Activated CD4-positive, alpha-beta T cell treated with anti-CD3 and anti-CD28 coated beads, Interleukin-2, Interleukin-4, amounts not matched to agents 100 ng/mL and 50 ng/mL, durations not matched to agents 16 hours and 8 hours (primary cell): ENCODE measurements around the gene SOCS7.

ENCODE experiments used
- DNase-seq: peaks from one replicate; pipeline ENCODE4 v3.0.0-alpha.2; 2020; ENCODE audit warnings: low spot score

The SOCS7 gene

DNA sequence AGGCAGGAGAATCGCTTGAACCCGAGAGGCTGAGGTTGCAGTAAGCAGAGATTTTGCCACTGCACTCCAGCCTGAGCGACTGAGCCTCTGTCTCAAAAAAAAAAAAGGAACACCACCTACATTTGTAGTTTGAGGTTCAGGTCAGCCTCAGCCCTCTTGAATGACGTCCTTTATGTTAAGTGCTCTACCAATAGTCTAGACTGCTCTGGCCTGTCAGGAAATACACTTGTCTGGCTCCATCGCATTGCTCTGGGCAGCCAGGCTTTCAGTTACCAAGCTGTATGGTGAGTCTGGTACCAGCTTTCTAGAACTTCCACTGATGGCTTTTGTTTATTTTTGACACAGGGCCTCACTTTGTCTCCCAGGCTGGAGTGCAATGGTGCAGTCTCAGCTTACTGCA is 11.4 kb downstream of the SOCS7 start:
- no peak for DNase-seq

DNA sequence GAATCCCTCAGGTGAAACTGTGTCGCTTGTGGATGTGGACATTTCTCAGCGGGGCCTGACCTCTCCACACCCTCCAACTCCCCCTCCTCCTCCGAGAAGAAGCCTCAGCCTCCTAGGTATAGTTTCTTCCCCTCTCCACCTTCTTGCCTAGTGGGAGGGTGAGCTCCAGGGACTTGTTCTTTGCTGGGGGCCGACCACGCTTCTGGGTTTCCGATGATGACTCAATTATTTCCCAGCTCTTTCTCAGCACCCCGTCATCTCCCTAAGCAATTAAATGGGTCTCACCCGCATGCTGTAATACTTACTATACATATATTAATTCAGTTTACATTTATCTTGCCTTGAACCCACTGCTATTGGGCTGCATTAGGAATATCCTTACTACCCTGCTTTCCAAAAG is 13.1 kb downstream of the SOCS7 start:
- DNase-seq = no peak

DNA sequence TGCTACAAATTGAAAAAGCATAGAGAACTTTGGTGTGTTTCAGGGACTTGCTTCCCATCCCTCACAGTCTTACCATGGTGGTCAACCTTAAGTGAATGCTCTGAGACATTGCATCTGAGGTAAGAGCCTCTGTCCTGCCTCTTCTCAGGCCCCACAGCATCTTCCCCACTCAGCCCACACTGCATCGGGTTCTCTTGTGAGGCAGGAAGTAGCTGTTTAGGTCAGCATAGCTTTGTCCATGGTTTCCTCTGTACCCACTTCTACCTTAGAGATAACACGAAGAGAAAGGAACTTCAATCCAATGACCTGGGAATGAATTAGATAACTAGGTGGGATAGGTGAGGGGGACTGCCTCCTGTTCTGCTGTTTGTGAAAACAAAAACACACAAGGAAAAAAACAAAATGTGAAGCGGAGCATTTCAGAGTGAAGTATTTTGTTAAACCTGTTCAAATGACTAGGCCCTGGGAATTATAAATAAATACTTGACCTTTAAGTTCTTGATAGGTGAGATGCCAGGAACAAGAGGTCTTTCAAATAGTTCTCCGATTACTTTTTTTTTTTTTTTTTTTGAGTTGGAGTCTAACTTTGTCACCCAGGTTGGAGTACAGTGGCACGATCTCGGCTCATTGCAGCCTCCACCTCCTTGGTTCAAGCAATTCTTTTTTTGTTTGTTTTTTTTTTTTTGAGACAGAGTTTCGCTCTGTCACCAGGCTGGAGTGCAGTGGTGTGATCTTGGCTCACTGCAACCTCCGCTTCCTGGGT is 17.7 kb downstream of the SOCS7 start:
- DNase-seq = no peak

DNA sequence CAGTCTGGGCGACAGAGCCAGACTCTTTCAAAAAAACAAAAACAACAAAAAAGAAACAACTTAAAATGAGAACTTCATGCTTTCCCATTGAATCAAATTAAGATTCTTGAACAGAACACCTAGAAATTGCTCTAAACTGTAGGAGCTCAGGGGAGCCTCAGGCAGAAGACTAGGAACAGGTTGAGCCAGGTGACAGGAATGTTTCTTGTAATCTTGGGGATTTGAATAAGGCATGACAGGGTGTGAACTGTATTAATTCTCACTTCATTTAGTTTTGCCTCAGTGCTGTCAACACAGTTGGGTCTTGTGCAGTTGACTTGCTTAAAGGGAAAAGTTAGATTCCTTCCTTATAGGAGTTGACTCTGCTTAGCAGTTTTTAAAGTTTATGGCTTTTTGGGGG is 27.8 kb downstream of the SOCS7 start:
- no peak for DNase-seq

DNA sequence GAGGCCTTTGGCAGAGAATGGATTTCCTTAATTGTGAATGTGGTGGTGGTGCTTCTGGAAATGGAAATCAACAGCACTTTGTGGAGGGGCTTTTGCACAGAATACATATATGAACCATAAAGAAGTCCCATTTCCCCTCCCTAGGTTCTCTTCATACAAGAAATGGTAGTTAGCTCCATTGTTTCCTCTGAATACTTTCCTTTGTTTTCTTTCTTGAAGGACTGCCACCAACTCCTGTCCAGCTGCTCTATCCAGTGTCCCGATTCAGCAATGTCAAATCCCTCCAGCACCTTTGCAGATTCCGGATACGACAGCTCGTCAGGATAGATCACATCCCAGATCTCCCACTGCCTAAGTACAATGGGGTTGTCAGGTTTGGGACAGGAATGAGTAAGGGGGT is 43.4 kb downstream of the SOCS7 start:
- DNase-seq = no peak

DNA sequence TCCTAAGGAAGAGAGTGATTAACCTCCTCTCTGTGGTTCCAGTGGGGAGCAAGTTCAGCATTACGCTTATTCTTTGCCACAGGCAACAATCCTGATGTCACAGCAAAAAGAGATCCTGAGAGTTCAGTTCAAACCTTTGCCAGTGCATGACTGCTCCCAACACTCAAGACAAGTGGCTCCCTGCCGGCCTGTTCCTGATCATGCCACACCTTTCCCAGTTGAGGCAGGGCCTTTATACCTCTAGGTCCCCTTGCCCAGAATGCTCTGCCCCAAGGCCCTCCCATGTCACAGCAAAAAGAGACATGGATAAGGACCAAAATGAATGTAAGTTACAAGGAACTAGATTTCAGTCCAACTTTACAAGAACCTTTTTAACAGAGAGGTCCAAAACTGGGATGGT is 45.6 kb downstream of the SOCS7 start:
- DNase-seq = no peak

DNA sequence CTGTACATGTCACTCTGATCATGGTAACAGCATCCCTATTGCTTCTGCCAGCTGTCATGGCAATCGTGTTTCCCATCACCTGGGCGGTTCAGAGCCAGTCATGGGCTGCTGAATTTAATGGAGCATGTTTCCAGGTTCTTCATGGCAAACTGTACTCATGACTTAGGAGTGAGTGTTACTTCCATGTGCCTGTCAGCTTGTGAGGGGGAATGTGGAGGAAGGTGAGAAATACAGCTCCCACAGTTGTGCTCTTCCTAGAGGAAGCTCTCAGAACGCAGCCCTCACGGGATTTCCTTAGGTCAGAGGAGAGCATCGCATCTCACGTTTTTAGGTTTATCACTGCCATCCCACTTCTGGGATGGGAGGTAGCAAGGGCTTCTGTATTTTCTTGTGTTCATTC is 48.6 kb downstream of the SOCS7 start:
- no peak for DNase-seq

DNA sequence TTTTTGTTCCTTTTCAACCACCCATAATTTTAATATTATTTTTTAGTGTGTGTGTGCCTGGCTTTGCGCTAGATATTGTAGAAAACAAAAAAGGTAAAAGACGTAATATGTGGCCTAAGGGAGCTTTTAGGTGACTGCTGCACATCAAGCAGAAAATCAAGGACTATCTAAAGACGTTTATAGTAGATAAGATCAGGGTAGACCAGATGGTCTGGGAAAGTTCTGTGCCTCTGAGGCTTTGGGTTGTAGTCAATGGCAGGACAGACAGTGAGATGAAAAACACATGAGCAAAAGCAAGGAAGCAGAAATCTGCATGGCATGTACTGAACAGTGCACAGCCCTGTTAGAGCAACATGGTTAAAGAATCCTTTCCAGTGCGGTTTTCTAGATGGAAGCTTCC is 49.8 kb downstream of the SOCS7 start:
- DNase-seq = no peak

DNA sequence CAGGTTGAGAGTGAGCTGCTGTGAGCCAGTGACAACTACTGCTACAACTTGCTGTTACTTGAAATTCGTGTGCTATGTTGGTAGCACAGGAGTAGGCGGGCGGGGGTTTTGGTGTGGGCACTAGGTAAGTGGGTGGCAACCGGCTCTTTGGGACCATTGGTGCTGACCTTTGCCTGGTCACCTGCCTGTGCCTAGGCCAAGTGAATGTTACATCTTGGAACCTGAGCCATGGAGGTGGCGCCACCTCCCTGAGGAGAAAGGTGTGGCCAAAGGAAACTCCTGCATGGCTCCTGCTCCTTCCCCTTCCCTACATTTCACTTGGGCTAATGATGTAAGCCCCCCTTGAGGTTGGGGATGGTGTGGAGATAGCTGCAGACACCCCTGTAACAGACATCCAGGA is 51.3 kb downstream of the SOCS7 start:
- no peak for DNase-seq

DNA sequence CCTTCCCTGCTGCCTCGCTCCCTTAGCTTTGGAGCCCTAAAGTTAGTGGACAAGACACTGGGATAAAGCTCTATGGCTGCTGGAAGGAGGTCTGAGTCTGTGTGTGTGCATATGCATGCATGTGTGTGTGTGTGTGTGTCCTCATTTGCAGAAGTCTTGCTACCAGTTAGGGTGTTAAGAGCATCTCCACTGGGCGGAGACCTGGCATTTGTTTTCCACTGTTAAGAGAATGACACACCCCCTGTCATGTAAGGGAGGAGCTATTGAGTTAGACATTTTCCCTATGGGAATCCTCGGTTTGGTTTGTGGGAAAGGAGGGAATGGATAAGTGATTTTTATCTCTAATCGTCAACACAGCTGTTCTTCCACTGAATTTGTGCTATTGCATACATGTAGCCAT is 51.8 kb downstream of the SOCS7 start:
- DNase-seq = no peak

DNA sequence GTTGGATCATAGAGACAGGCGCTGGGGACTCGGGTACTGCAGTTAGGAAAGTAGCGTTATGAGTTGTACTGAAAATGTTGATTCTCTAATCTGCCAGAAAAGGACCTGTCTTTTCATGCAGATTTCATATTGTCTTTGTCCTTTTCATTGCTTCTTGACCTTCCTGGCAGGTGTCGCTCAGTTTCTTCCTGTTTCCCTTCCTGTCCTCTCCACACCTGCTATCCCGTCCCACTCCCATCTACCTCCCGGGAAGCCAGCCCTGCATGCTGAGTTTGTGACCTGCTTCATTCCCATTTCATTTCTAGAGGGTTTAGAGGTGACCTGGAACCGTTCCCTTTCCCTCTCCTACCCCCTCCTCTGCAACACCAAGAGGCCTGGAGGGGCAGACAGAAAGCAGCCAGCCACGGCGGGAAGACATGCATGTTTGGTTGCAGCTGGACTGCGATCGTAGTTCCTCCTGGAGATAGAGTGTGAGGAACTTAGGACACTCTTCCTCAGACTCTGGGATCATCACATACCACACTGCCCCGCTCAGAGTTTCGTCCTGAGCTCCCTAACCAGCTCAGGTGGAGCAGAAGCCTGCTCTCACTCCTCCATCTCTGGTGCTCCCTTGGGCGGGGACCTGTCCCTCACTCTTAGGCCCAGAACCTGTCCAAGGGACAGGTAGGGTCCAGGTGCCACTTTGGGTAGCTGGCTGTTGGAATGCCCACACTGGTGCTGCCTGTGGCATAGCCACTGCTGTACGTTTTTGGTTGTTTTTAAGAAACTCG is 52.7 kb downstream of the SOCS7 start:
- no peak for DNase-seq

DNA sequence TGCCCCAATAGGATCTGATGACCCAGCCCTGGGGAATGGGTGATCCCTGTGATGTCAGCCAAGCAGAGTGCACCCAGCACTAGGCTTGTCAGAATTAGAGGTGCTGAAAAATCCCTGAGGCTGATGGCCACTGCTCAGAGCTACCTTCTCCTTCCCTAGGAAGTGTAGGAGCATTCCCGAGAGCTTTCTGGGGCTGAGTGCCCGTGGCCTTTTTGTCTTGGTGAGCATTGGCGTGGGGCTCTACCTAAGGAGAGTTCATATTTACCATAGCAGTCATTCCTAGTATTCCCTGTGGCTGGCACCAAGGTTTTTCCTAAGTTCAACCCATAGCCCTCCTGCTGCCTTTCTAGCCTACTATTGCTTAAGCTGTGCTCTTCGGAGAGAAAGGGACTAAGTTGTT is 54.0 kb downstream of the SOCS7 start:
- DNase-seq = no peak

DNA sequence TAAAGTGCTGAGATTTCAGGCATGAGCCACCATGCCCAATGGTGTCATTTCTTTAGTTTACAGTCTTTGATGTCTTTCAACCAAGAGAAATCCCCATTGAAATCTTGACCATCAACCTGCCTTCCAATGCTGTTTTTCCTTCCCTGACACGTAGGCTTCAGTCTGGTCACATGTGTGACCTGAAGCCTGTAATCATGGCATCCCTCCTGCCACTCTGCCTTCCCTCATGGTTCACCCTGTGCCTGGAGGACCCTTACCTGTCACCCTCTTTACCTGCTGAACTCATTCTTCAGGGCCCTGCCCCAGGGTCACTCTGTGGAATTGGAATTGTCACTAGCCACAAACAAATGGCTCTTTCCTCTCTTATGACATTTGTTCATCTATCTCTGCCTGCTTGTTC is 58.6 kb downstream of the SOCS7 start:
- DNase-seq = no peak

DNA sequence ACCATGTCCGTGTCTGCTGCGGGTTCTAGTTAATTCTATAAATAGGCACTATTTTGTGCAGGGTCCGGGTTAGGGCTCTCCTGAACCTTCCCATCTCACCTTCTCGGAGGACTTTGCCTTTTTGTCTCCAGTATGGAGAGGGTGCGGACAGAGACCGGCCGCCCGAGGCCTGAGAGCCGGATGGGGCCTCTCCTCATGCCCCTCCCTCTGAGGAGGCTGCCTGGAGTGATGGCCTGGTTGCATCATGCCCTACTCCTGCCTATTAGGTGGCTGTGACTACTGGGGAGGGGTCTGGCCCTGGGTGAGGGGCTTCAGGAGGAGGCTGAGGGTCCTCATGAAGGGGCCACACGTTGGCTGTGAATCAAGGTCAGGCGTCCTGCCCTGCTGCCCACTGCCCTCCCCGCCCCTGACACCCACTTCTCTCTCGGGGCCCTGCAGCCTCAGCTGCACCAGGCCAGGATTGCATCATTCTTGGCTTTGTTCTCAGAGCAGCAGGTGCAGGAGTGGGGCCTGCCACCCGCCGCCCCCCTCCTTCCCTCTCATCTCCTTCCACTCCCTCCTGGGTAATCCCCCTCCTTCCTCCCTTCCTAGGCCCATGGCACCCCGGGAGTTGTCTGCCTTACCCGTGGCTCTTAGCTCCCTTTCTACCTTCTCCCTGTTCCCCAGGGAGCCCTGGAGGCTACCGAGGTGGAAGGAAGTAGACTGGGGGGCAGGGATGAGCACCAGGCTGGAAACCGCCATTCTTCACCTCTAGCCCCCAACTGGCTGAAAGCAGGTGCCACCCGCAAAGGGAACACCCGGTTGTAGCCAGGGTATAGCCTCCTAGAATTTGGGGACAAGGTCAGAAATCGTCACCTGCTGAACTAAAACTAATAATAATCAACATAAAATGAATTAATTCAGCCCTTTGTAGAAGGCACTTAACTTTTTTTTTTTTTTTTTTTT is 63.9 kb downstream of the SOCS7 start:
- peak; percentile 18 for DNase-seq

DNA sequence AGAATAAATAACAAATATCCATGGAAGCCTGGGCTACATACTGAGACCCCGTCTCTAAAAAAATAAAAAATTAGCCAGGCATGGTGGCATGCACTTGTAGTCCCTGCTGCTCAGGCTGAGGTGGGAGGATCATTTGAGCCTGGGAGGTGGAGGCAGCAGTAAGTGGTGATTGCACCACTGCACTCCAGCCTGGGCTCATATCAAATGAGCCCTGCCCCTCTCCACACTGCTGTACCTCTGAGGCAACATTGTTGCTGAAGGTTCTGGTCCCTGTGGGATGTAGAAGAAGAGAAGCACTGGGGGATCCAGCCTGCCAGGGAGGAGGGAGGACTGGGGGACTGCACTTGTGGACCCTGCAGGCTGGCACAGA is 65.2 kb downstream of the SOCS7 start:
- no peak for DNase-seq

DNA sequence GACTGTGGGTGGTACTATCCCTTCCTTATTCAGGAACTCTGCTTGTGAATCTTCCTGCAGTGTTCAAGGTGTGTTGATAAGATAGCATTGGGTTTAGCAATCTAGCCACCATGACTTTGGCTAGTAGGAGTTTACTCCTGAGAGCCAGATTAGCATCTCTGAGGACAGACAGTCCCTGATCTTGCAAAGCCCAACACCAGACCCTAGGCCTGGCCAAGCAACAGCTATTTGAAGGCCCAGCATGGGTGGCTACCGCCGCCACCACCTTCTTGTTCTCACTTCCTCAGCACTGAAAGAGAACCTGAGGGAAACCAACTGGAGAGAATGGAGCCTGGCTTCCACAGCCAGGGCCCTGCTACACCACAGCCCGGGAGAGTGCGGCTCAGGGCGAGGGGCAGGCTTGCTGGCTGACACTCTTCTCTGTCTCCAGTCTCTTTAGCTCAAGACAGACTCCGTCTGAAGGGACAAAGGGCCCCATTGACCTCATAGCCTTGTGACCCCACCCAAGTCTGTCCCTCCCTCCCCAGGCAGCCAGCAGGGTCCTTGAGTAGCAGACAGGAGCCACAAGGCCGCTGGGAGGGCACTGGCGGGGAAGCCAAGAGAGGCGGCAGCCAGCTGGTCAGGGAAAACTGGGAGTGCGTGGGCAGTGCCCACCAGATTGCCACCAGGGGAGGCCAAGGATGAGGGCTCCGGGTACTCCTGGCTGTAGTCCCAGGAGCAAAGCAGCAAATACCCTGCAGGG is 65.7 kb downstream of the SOCS7 start:
- DNase-seq = no peak

DNA sequence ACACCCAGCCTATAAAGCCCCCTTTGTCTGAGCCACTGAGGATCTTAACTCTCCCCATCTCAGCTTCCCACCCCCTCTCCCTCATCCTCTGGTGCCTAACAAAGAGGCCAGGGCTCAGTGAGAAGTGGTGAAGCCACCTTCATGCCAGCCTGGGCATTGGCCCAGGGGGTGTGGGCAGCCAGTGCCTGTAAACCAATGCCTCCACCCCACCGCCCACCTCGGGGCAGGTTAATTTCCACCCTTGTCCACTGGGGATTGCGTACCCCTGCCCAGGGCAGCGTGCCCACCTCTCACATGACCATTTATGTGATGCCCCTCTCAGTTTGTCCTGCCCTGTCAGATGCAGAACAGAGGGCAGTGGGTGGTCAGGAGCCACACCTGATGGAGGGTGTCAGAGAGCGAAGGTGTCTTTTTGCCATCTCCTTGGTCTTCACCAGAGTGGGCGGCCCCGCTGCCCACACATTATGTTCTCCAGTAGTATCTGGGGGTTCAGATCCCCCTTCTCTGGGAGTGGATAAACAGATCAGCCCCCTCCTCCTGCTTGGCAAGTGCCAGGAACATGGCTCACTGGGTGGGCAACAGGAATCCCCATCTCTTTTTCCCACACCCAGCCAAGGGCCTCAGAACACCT is 66.5 kb downstream of the SOCS7 start:
- DNase-seq = no peak

DNA sequence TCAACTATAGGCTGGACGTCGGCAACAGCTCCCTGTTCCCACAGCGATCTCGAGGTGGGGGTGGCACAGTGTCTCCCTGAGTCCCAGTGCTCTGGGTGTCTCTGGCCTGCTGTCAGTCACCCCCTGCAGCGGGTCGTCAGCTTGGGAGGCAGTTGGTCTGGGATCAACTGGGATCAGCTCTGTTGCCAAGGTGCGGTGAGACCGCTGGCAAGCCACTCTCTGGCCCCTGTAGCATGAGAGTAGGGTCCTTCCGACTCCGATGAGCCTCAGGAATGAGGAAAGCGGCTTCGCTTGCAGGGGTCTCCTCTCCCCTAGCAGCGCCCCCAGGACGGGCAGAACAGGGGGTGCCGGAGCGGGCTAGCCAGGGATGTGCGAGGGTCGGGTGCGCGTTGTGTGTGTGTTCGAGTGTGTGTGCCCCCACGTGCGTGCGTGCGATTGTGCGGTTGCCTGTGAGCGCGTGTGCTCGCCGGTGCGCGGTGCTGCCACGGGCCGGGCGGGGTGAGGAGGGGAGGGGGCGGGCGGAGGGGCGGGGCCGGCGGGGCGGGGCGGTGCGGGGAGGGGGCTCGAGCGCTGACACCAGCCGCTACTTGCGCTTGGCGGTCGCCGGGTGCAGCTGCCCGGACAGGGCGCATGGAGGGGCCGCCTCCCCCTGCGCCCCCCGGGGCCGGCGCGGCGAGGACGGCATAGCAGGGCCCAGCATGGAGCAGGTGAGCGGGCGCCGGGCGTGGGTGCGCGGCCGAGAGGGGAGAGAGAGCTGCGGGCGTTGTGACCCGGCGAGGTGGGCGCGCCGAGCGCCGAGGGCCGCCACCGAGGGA is 67.3 kb downstream of the SOCS7 start:
- DNase-seq = no peak

DNA sequence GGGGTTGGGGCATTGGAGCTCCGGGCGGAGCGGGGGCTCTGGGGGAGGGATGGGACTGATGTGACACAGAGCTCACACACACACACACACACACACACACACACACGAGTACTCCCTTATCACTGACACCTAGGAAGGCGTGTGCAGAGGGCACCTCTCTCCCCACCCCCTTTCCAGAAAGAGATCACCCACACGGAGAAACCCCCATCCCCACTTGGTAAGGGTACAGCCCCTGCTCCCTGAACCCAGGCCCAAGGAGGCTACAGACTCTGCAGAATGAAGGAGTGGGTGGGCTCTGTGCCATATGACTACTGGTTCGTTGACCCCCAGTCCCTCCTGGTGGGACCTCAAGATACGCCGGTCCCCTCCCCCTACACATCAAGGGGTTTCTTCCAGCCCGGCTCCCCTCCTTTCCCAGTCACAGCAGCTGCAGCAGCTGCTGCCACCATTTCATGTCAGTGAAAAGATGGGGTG is 67.9 kb downstream of the SOCS7 start:
- no peak for DNase-seq

DNA sequence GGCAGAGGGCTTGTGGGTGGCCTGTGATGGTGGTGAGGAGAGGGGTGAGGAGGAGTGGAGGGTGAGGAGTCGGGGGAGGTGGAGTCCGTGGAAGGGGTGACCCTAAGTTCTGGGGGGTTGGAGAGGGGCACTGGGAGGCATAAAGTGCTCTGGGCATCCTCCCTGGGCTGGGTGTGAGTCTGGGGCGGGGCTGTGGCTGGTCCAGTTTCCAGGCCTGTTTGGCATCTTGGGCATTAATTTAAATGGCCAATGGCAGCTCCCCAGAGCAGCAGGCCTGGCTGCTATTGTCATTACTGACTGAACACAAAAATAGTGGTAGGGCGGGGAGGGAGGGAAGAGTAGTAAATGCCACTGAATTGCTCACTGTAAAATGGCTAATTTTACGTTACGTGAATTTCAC is 68.9 kb downstream of the SOCS7 start:
- DNase-seq = no peak
